Sigmoid colon (tissue), 7 donors: Measurements from ENCODE around the gene PEX5L. TPM values are rescaled to one million over a fixed set of nuclear protein-coding genes. Genes with fewer than 3 reads are reported as not detected.

Experiments used
- DNase-seq: peaks from one replicate; pipeline ENCODE4 v3.0.0-alpha.2; 2019
- H3K27ac ChIP-seq, 4 donors: fragments of 200-600 bp; sonication (generic); one replicate each; pipeline ENCODE4 v1.5.1; 2016 to 2019; ENCODE audit warnings: mild to moderate bottlenecking in 1 of 4
- H3K27me3 ChIP-seq, 3 donors: fragments of 200-600 bp; sonication (generic); one replicate each; pipeline ENCODE4 v1.5.1; 2019; ENCODE audit warnings: mild to moderate bottlenecking in 1 of 3
- H3K36me3 ChIP-seq, 4 donors: fragments of 200-600 bp; sonication (generic); one replicate each; pipeline ENCODE4 v1.5.1; 2016 to 2019
- H3K4me1 ChIP-seq, 4 donors: fragments of 200-600 bp; sonication (generic); one replicate each; pipeline ENCODE4 v1.5.1; 2017 to 2019
- H3K4me3 ChIP-seq, 4 donors: fragments of 200-600 bp; sonication (generic); one replicate each; pipeline ENCODE4 v1.5.1; 2017 to 2019; ENCODE audit warnings: mild to moderate bottlenecking in 2 of 4, moderate library complexity in 1 of 4
- H3K9me3 ChIP-seq, 4 donors: fragments of 200-600 bp in 3 of 4; sonication (generic) in 3 of 4; one replicate each; pipeline versions ENCODE4 v1.5.1 to v1.6.1; 2013 to 2019
- CTCF ChIP-seq, 4 experiments: fragments of 450-650 bp in 3 of 4; fragments of 200-600 bp in 1 of 4; IDR thresholded peaks; one replicate each; pipeline ENCODE4 v1.5.1; 2016 to 2019; ENCODE audit warnings: antibody characterized with exemption in 4 of 4, mild to moderate bottlenecking in 3 of 4, moderate library complexity in 2 of 4
- EP300 ChIP-seq, 4 donors: sonication (generic); formaldehyde crosslinking; IDR thresholded peaks; one replicate each; pipeline ENCODE4 v1.6.1; 2017; ENCODE audit warnings: antibody characterized with exemption in 4 of 4
- POLR2A ChIP-seq, 2 donors: fragments of 450-650 bp; IDR thresholded peaks; one replicate each; pipeline ENCODE4 v1.6.1; 2016; ENCODE audit warnings: antibody characterized with exemption in 2 of 2, mild to moderate bottlenecking in 2 of 2, moderate library complexity in 2 of 2
- POLR2AphosphoS5 ChIP-seq, 4 donors: sonication (generic); formaldehyde crosslinking; IDR thresholded peaks; one replicate each; pipeline ENCODE4 v1.6.1; 2017; ENCODE audit warnings: antibody characterized with exemption in 4 of 4
- WGBS, 2 donors: extraction: QIAGEN DNeasy Blood & Tissue Kit; methylation state at CpG; one replicate each; pipeline ENCODE4 v1.1.7; 2013; 5-methylcytosine and 5-hydroxymethylcytosine counted together
- intact Hi-C: fragments of 100-400 bp; cut with DNase I; formaldehyde crosslinking; loops from one replicate; pipeline ENCODE4 v1.15.1; 2023
- polyA plus RNA-seq, 3 donors: library from polyadenylated mRNA; stranded (reverse); fragments of 200-250 nt; gene quantifications; one replicate each; pipeline ENCODE4 v1.2.3, GENCODE V29; 2013
- total RNA-seq, 4 donors: library from RNA; depleted of rRNA; stranded (reverse); fragments of >200 nt; gene quantifications; one replicate each; pipeline ENCODE4 v1.1.0, GENCODE V29; 2016
- donor health status: healthy with polysubstance abuse.
- donor health status: Bipolar disorder and iron deficiency.
- donor health status: healthy.

PEX5L gene
- total and polyA plus RNA-seq, 7 donors, result 0.12 to 2.4 (median 0.32) TPM; not detected in 3

- H3K4me3 ChIP-seq, result no peak overlapping the region
- 61 to 75% methylated on average over 4 of the region's 4 CpGs for WGBS, 2 donors
- no peak overlapping the region for H3K27ac ChIP-seq
- no peak for DNase-seq
- no peaks in the 10 kb centered on the region for H3K36me3 ChIP-seq
- no peaks in the 10 kb centered on the region for H3K9me3 ChIP-seq
- intact Hi-C loops, result no loop called here
- H3K4me1 ChIP-seq, result no peaks in the 10 kb centered on the region
- H3K27me3 ChIP-seq, result no peaks in the 10 kb centered on the region
- no peak for TF ChIP-seq POLR2A (IDR thresholded peaks at IDR 0.05)
- TF ChIP-seq EP300 (IDR thresholded peaks at IDR 0.05), result no peak
- no peak for TF ChIP-seq POLR2AphosphoS5 (IDR thresholded peaks at IDR 0.05)
- TF ChIP-seq CTCF (IDR thresholded peaks at IDR 0.05), result no peak
Observed at GRCh38 chr3:179907784-179908482, 128.8 kb downstream of the PEX5L start.

- TF ChIP-seq CTCF (IDR thresholded peaks at IDR 0.05) (no peak), POLR2A (IDR thresholded peaks at IDR 0.05) (no peak), POLR2AphosphoS5 (IDR thresholded peaks at IDR 0.05) (no peak), EP300 (IDR thresholded peaks at IDR 0.05) (no peak)
- WGBS, 2 donors, result 48 to 70% methylated on average over 10 of the region's 10 CpGs
Observed at GRCh38 chr3:179902061-179902460, 134.7 kb downstream of the PEX5L start.

GRCh38 chr3:179898024-179898423 lies 138.7 kb downstream of the PEX5L start:
- intact Hi-C loops, result no loop called here
- Histone ChIP-seq H3K4me3 (no peak overlapping the region), H3K4me1 (no peaks in the 10 kb centered on the region), H3K36me3 (no peaks in the 10 kb centered on the region), H3K9me3 (no peaks in the 10 kb centered on the region), H3K27me3 (no peaks in the 10 kb centered on the region), H3K27ac (no peak overlapping the region)
- no peak for TF ChIP-seq CTCF (IDR thresholded peaks at IDR 0.05)
- TF ChIP-seq EP300 (IDR thresholded peaks at IDR 0.05), result no peak
- no peak for TF ChIP-seq POLR2AphosphoS5 (IDR thresholded peaks at IDR 0.05)
- no peak for TF ChIP-seq POLR2A (IDR thresholded peaks at IDR 0.05)
- no peak for DNase-seq
- 1 to 10% methylated on average over 2 of the region's 2 CpGs for WGBS, 2 donors

More at GRCh38 chr3:179902061-179902460, 134.7 kb downstream of the PEX5L start:
- no peaks in the 10 kb centered on the region for H3K27me3 ChIP-seq
- no peak overlapping the region for H3K4me3 ChIP-seq
- H3K36me3 ChIP-seq, result no peaks in the 10 kb centered on the region
- H3K27ac ChIP-seq, result no peak overlapping the region
- H3K4me1 ChIP-seq, result no peaks in the 10 kb centered on the region
- no peaks in the 10 kb centered on the region for H3K9me3 ChIP-seq
- intact Hi-C loops, result no loop called here
- DNase-seq, result no peak

- H3K9me3 ChIP-seq, result no peaks in the 10 kb centered on the region
- TF ChIP-seq EP300 (IDR thresholded peaks at IDR 0.05) (no peak), POLR2A (IDR thresholded peaks at IDR 0.05) (no peak), CTCF (IDR thresholded peaks at IDR 0.05) (no peak), POLR2AphosphoS5 (IDR thresholded peaks at IDR 0.05) (no peak)
- H3K4me3 ChIP-seq, result no peak overlapping the region
- H3K4me1 ChIP-seq, result no peaks in the 10 kb centered on the region
- no peak overlapping the region for H3K27ac ChIP-seq
- H3K27me3 ChIP-seq, result no peaks in the 10 kb centered on the region
- H3K36me3 ChIP-seq, result no peaks in the 10 kb centered on the region
- DNase-seq, result no peak
- intact Hi-C loops, result no loop called here
- whole genome bisulfite sequencing, 2 donors, result 86 to 88% methylated on average over 4 of the region's 4 CpGs
Observed at GRCh38 chr3:179897231-179897630, 139.5 kb downstream of the PEX5L start.

GRCh38 chr3:179896507-179896906 lies 140.2 kb downstream of the PEX5L start:
- no peak for DNase-seq
- no peak overlapping the region for H3K27ac ChIP-seq
- H3K4me3 ChIP-seq, result no peak overlapping the region
- intact Hi-C loops, result no loop called here
- TF ChIP-seq POLR2AphosphoS5 (IDR thresholded peaks at IDR 0.05) (no peak), CTCF (IDR thresholded peaks at IDR 0.05) (no peak), EP300 (IDR thresholded peaks at IDR 0.05) (no peak), POLR2A (IDR thresholded peaks at IDR 0.05) (no peak)
- H3K36me3 ChIP-seq, result no peaks in the 10 kb centered on the region
- no peaks in the 10 kb centered on the region for H3K9me3 ChIP-seq
- H3K4me1 ChIP-seq, result no peaks in the 10 kb centered on the region
- H3K27me3 ChIP-seq, result no peaks in the 10 kb centered on the region
- WGBS, 2 donors, result 61 to 77% methylated on average over 2 of the region's 2 CpGs
